Sigmoid colon (tissue), 4 donors: ENCODE data around the gene PLG.
"Not testable (repeated sequence)": the region's sequence is repeated elsewhere in the genome, so short reads cannot be mapped to it uniquely, and the experiment has no call there.

ENCODE experiments used
- EP300 ChIP-seq, 4 donors: sonication (generic); formaldehyde crosslinking; IDR thresholded peaks; one replicate each; pipeline ENCODE4 v1.6.1; 2017; ENCODE audit warnings: antibody characterized with exemption in 4 of 4
- POLR2A ChIP-seq, 2 donors: fragments of 450-650 bp; IDR thresholded peaks; one replicate each; pipeline ENCODE4 v1.6.1; 2016; ENCODE audit warnings: antibody characterized with exemption in 2 of 2, mild to moderate bottlenecking in 2 of 2, moderate library complexity in 2 of 2
- POLR2AphosphoS5 ChIP-seq, 4 donors: sonication (generic); formaldehyde crosslinking; IDR thresholded peaks; one replicate each; pipeline ENCODE4 v1.6.1; 2017; ENCODE audit warnings: antibody characterized with exemption in 4 of 4
- TF ChIP-seq, protein P1 (sequence below), 4 experiments: fragments of 450-650 bp in 3 of 4; fragments of 200-600 bp in 1 of 4; IDR thresholded peaks; one replicate each; pipeline ENCODE4 v1.5.1; 2016 to 2019; ENCODE audit warnings: antibody characterized with exemption in 4 of 4, mild to moderate bottlenecking in 3 of 4, moderate library complexity in 2 of 4

DNA sequence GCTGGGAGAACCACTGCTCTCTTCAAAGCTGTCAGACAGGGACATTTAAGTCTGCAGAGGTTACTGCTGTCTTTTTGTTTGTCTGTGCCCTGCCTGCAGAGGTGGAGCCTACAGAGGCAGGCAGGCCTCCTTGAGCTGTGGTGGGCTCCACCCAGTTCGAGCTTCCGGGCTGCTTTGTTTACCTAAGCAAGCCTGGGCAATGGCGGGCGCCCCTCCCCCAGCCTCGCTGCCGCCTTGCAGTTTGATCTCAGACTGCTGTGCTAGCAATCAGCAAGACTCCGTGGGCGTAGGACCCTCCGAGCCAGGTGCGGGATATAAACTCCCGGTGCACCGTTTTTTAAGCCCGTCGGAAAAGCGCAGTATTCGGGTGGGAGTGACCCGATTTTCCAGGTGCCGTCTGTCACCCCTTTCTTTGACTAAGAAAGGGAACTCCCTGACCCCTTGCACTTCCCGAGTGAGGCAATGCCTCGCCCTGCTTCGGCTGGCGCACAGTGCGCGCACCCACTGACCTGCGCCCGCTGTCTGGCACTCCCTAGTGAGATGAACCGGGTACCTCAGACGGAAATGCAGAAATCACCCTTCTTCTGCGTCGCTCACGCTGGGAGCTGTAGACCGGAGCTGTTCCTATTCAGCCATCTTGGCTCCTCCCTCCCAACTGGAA is 16.8 kb upstream of the PLG start:
- TF ChIP-seq, protein P1, sequence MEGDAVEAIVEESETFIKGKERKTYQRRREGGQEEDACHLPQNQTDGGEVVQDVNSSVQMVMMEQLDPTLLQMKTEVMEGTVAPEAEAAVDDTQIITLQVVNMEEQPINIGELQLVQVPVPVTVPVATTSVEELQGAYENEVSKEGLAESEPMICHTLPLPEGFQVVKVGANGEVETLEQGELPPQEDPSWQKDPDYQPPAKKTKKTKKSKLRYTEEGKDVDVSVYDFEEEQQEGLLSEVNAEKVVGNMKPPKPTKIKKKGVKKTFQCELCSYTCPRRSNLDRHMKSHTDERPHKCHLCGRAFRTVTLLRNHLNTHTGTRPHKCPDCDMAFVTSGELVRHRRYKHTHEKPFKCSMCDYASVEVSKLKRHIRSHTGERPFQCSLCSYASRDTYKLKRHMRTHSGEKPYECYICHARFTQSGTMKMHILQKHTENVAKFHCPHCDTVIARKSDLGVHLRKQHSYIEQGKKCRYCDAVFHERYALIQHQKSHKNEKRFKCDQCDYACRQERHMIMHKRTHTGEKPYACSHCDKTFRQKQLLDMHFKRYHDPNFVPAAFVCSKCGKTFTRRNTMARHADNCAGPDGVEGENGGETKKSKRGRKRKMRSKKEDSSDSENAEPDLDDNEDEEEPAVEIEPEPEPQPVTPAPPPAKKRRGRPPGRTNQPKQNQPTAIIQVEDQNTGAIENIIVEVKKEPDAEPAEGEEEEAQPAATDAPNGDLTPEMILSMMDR (IDR thresholded peaks at IDR 0.05) = not testable (repeated sequence)
- not testable (repeated sequence) for TF ChIP-seq EP300, POLR2AphosphoS5, POLR2A (IDR thresholded peaks at IDR 0.05)
